SK-N-SH (cell line): ENCODE measurements around the gene HES1. TPM values are rescaled to one million over a fixed set of nuclear protein-coding genes. Genes with fewer than 3 reads are reported as not detected.

Experiments
- CTCF ChIA-PET: fragments of 300-600, 350-600 bp; formaldehyde crosslinking; extraction: SDS; loops from one replicate; lab custom pipeline; 2021; lab: Yijun Ruan, JAX
- POLR2A ChIA-PET: fragments of 350-600 bp; sonication (Branson Sonifier 250); formaldehyde crosslinking; extraction: SDS; loops from one replicate; lab custom pipeline; 2020; ENCODE audit warnings: antibody characterized with exemption, inconsistent platforms; lab: Yijun Ruan, JAX
- DNase-seq: peaks from one replicate; pipeline ENCODE4 v3.0.0; 2012
- H2AFZ ChIP-seq: fragments of 200-600 bp; sonication (generic); 2 replicates; pipeline ENCODE4 v1.8.1; 2016; ENCODE audit warnings: antibody characterized with exemption, mild to moderate bottlenecking, low read depth
- H3F3A ChIP-seq: fragments of 200-600 bp; sonication (generic); replicated peaks from 2 replicates; pipeline ENCODE3; 2016; ENCODE audit warnings: antibody characterized with exemption, mild to moderate bottlenecking; ENCODE audit not compliant: insufficient read depth
- H3K27ac ChIP-seq, 2 experiments: fragments of 200-500 bp in 1 of 2; fragments of 200-600 bp in 1 of 2; sonication (Bioruptor generic) in 1 of 2; sonication (generic), shearing (Covaris generic) in 1 of 2; 2 replicates each; pipeline versions ENCODE4 v1.5.1 to v1.6.1; 2014 to 2016; ENCODE audit warnings: low read depth in 2 of 2, inconsistent platforms in 1 of 2, low read length in 1 of 2, mild to moderate bottlenecking in 1 of 2, mixed read lengths in 1 of 2
- H3K27me3 ChIP-seq: fragments of 200-600 bp; sonication (generic), shearing (Covaris generic); 2 replicates; pipeline ENCODE4 v1.6.1; 2016; ENCODE audit warnings: mixed run types; ENCODE audit not compliant: insufficient read depth
- H3K36me3 ChIP-seq, 2 experiments: fragments of 200-500 bp in 1 of 2; fragments of 200-600 bp in 1 of 2; sonication (Bioruptor generic) in 1 of 2; sonication (generic) in 1 of 2; replicated peaks in 1 of 2; 2 replicates each; pipeline versions ENCODE3 to v1.5.1; 2014 to 2016; ENCODE audit warnings: low read length in 1 of 2, mild to moderate bottlenecking in 1 of 2; ENCODE audit not compliant: insufficient read depth in 2 of 2, control insufficient read depth in 1 of 2
- H3K4me1 ChIP-seq, 2 experiments: fragments of 200-500 bp in 1 of 2; fragments of 200-600 bp in 1 of 2; sonication (Bioruptor generic) in 1 of 2; sonication (generic), shearing (Covaris generic) in 1 of 2; 2 replicates each; pipeline versions ENCODE4 v1.5.1 to v1.6.1; 2014 to 2016; ENCODE audit warnings: low read depth in 1 of 2, low read length in 1 of 2, mixed run types in 1 of 2; ENCODE audit not compliant: insufficient read depth in 2 of 2, control insufficient read depth in 1 of 2
- H3K4me2 ChIP-seq: fragments of 200-600 bp; sonication (generic), shearing (Covaris generic); 2 replicates; pipeline ENCODE4 v1.6.1; 2017; ENCODE audit warnings: mixed run types
- H3K4me3 ChIP-seq, 2 experiments: fragments of 200-500 bp in 1 of 2; fragments of 200-600 bp in 1 of 2; sonication (Bioruptor generic) in 1 of 2; sonication (generic), shearing (Covaris generic) in 1 of 2; 2 replicates each; pipeline versions ENCODE4 v1.5.1 to v1.8.1; 2014 to 2016; ENCODE audit warnings: low read depth in 2 of 2, inconsistent platforms in 1 of 2, low read length in 1 of 2, mild to moderate bottlenecking in 1 of 2, mixed read lengths in 1 of 2, moderate library complexity in 1 of 2
- H3K79me2 ChIP-seq: fragments of 200-600 bp; sonication (generic); 2 replicates; pipeline ENCODE4 v1.8.1; 2017; ENCODE audit warnings: mild to moderate bottlenecking; ENCODE audit not compliant: insufficient read depth
- H3K9ac ChIP-seq: fragments of 200-600 bp; sonication (generic); 2 replicates; pipeline ENCODE4 v1.6.1; 2017; ENCODE audit warnings: mixed run types
- H3K9me2 ChIP-seq: fragments of 200-600 bp; sonication (generic); 2 replicates; pipeline ENCODE4 v1.6.1; 2017; ENCODE audit warnings: mixed run types
- H3K9me3 ChIP-seq: fragments of 200-600 bp; sonication (generic); 2 replicates; pipeline ENCODE4 v1.6.1; 2017; ENCODE audit warnings: mixed run types, mild to moderate bottlenecking, moderate library complexity
- H4K20me1 ChIP-seq: fragments of 200-600 bp; sonication (generic); 2 replicates; pipeline ENCODE4 v1.6.1; 2017; ENCODE audit warnings: mild to moderate bottlenecking, mixed run types; ENCODE audit not compliant: insufficient read depth
- GABPA ChIP-seq: IDR thresholded peaks from 2 replicates; pipeline ENCODE4 v1.4.0; 2012; ENCODE audit warnings: low read depth, mild to moderate bottlenecking
- GATA2 ChIP-seq: sonication (generic); formaldehyde crosslinking; IDR thresholded peaks from 2 replicates; pipeline ENCODE4 v1.5.0; 2020; ENCODE audit warnings: mild to moderate bottlenecking, missing genetic modification reagents
- MEF2A ChIP-seq: IDR thresholded peaks from 2 replicates; pipeline ENCODE4 v1.4.0; 2012; ENCODE audit warnings: low read depth, borderline replicate concordance
- NFIC ChIP-seq: IDR thresholded peaks from 2 replicates; pipeline ENCODE4 v1.4.0; 2012; ENCODE audit warnings: borderline replicate concordance
- RFX5 ChIP-seq: IDR thresholded peaks from 2 replicates; pipeline ENCODE4 v1.6.1; 2012; ENCODE audit warnings: mild to moderate bottlenecking, improper control_type of control experiment, low read length
- WGBS: methylation state at CpG from one replicate; pipeline ENCODE4 v1.1.6; 2017; ENCODE audit warnings: low lambda C conversion rate; 5-methylcytosine and 5-hydroxymethylcytosine counted together
- polyA plus RNA-seq, 3 experiments: library from polyadenylated mRNA; depleted of rRNA; stranded (reverse); fragments of >200 nt; gene quantifications; 2 replicates each; pipeline ENCODE4 v1.2.3, GENCODE V29; 2012
- TF ChIP-seq, protein P1 (sequence below): IDR thresholded peaks from 2 replicates; pipeline ENCODE4 v1.4.0; 2012; ENCODE audit warnings: low read depth, borderline replicate concordance
- TF ChIP-seq, protein P2 (sequence below): fragments of 150-350 bp; IDR thresholded peaks from 2 replicates; pipeline ENCODE4 v1.6.1; 2016; ENCODE audit warnings: mild to moderate bottlenecking, low read depth, low read length

Gene HES1
- polyA plus RNA-seq, 1 of the 3 experiments (the other 2 are of a cell fraction) = 225 TPM

DNA sequence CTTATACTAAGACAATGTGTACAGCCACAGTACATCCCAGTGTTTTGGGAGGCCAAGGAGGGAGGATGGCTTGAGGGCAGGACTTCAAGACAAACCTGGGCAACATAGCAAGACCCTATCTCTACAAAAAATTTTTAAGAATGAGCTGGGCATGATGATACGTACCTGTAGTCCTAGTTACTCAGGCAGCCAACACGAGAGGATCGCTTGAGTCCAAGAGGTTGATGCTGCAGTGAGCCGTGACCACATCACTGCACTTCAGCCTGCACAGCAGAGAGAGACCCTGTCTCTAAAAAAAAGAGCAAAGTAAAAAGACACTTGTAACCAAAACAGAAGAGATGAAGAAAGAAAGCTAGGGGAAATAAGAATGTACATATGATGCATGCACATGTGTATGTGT lies 38.5 kb downstream of the HES1 start:
- Histone ChIP-seq H3K27me3 (no peaks in the 10 kb centered on the region; the same call in 1 of the 2 replicates), H3K4me3 (no peak overlapping the region), H3K9me2 (no peaks in the 10 kb centered on the region), H3K4me2 (no peak overlapping the region), H3K27ac (no peak overlapping the region), H3K9me3 (no peaks in the 10 kb centered on the region), H3K79me2 (no peaks in the 10 kb centered on the region), H3K9ac (no peak overlapping the region), H3F3A (no peaks in the 10 kb centered on the region), H2AFZ (no peak overlapping the region), H3K36me3 (no peaks in the 10 kb centered on the region), H3K4me1 (no peaks in the 10 kb centered on the region; a peak in 1 of 4 replicates), H4K20me1 (no peaks in the 10 kb centered on the region)
- 75% methylated on average over 4 of the region's 4 CpGs for WGBS
- CTCF ChIA-PET = interaction anchor here (0.6 to 1.3 kb wide), 4 partner anchors 21 to 205 kb away, joined by 3 read pairs; no protein-coding TSS in a partner anchor
- DNase-seq = no peak
- POLR2A ChIA-PET = no interaction called here
- TF ChIP-seq, protein P1, sequence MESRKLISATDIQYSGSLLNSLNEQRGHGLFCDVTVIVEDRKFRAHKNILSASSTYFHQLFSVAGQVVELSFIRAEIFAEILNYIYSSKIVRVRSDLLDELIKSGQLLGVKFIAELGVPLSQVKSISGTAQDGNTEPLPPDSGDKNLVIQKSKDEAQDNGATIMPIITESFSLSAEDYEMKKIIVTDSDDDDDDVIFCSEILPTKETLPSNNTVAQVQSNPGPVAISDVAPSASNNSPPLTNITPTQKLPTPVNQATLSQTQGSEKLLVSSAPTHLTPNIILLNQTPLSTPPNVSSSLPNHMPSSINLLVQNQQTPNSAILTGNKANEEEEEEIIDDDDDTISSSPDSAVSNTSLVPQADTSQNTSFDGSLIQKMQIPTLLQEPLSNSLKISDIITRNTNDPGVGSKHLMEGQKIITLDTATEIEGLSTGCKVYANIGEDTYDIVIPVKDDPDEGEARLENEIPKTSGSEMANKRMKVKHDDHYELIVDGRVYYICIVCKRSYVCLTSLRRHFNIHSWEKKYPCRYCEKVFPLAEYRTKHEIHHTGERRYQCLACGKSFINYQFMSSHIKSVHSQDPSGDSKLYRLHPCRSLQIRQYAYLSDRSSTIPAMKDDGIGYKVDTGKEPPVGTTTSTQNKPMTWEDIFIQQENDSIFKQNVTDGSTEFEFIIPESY = no peak
- TF ChIP-seq NFIC = no peak
- no peak for TF ChIP-seq GABPA

DNA sequence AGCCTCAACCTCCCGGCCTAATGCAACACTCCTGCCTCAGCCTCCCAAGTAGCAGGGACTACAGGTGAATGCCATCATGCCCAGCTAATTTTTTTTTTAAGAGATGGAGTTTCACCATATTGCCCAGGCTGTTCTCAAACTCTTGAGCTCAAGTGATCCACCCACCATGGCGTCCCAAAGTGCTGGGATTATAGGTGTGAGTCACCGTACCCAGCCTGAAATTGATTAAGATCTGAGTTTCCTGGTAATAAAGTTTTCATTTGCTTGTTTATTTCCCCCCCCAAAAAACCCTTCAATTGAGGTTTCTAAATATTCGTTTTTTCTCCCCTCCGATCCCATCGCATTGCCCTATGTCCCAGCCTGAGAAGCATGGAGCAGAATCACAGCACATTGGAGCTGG lies 39.0 kb downstream of the HES1 start:
- POLR2A ChIA-PET = no interaction called here
- CTCF ChIA-PET = interaction anchor here (1.1 kb wide), 2 partner anchors 205 to 394 kb away, joined by 3 read pairs; no protein-coding TSS in a partner anchor
- no peaks in the 10 kb centered on the region for H4K20me1 ChIP-seq

More for the DNA sequence above, 39.0 kb downstream of the HES1 start:
- Histone ChIP-seq H3K4me2 (no peak overlapping the region), H3K27ac (no peak overlapping the region), H3K4me1 (no peaks in the 10 kb centered on the region; a peak in 1 of 4 replicates), H3K9me2 (no peaks in the 10 kb centered on the region), H3K4me3 (no peak overlapping the region), H3K9ac (no peak overlapping the region), H3K27me3 (no peaks in the 10 kb centered on the region), H2AFZ (no peak overlapping the region), H3K36me3 (no peaks in the 10 kb centered on the region), H3K9me3 (no peaks in the 10 kb centered on the region), H3K79me2 (no peaks in the 10 kb centered on the region), H3F3A (no peaks in the 10 kb centered on the region)
- DNase-seq = no peak
- no peak for TF ChIP-seq RFX5
- no peak for TF ChIP-seq NFIC
- TF ChIP-seq, protein P2, sequence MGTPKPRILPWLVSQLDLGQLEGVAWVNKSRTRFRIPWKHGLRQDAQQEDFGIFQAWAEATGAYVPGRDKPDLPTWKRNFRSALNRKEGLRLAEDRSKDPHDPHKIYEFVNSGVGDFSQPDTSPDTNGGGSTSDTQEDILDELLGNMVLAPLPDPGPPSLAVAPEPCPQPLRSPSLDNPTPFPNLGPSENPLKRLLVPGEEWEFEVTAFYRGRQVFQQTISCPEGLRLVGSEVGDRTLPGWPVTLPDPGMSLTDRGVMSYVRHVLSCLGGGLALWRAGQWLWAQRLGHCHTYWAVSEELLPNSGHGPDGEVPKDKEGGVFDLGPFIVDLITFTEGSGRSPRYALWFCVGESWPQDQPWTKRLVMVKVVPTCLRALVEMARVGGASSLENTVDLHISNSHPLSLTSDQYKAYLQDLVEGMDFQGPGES = no peak
- no peak for TF ChIP-seq GATA2 (CRISPR knock-in tag)
- no peak for TF ChIP-seq MEF2A
- no peak for TF ChIP-seq GABPA
- WGBS = 86% methylated on average over 5 of the region's 6 CpGs
